HG03575 (cell line): ENCODE measurements around the gene GKN2.

Experiments used
- ATAC-seq: cut with Tn5 transposase; IDR thresholded peaks from one replicate; pipeline ENCODE4 v1.9.1; 2021; ENCODE audit not compliant: unreplicated experiment, insufficient number of reproducible peaks, low FRiP score; ENCODE audit errors: extremely low read depth

Gene GKN2

DNA sequence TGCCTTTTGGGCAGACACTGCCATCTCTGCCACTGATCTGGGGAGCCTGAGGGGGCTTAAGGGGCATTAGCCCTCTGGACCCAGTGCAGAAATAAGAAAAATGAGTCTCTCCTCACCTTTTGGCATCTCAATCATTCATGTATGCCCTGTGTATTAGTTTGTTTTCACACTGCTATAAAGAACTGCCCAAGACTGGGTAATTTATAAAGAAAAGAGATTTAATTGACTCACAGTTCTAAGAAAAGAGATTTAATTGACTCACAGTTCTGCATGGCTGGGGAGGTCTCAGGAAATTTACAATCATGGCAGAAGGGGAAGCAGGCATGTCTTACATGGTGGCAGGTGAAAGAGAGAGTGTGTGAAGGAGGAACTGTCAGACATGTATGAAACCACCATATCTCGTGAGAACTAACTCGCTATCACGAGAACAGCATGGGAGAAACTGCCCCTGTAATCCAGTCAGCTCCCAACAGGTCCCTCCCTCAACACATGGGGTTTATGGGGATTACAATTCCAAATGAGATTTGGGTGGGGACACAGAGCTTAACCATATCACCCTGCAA is 21.5 kb downstream of the GKN2 start:
- ATAC-seq, result no peak

GRCh38 chr2:68926796-68927195 is 25.9 kb downstream of the GKN2 start:
- ATAC-seq, result no peak

DNA sequence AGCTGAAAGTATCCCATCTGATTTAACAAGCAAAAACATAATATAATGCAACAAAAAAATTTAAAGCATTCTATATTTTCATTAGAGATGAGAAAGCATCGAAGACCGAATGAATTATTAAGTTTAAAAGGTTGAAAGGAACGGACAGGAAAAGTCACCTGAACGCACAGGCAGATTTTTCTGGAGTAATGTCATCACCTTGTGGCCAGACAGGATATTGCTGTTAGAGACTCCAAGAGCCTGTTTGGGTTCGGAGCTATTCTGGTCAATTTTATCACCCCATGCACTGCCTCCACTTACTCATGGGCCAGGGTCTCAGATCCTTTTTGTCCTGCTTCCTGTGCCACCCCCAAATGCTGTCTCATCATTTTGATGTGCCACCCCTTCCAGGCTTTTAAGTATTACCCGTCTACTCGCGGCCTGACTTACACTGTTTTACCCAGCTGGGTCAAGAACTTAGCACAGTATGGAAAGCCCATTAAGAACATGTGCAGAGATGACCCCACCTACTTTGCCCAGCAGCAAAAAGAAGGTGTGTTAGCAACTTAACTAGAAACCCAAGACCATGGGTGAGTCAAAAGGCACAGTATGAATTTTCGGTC is 27.3 kb downstream of the GKN2 start:
- no peak for ATAC-seq

GRCh38 chr2:68921646-68922045 is 31.0 kb downstream of the GKN2 start:
- no peak for ATAC-seq

DNA sequence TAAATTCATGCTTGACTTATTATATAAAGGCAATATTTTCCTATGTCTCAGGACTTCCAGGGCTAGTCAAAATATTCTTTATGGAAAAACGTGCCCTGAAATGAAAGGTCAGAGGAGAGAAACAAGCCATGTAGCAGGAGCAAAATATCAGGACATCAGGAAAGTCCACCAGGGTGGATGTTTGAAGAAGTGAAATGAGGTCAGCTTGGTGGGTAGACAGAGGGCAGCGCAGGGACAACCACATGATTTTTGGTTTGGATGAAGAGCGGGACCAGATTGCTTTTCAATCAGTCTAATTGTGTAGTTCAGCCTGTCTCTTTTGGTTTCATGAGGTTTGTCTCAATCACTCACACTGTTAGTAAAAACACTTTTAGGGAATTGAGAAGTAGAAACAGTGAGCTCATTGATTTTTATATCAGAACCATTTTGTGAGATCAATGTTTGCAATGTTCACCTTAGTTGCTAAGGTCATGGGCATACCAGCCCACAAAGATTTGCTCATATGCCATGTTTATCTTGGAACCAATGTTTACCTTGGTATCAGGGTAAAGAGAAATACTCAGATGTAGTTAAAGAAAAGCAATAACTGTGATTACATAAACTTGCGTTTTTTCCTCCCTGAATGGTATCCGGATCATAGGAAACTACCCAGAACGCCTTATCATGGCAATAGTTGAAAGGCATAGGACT is 32.1 kb downstream of the GKN2 start:
- ATAC-seq, result no peak

- no peak for ATAC-seq
These were observed 34.2 kb downstream of the GKN2 start for GRCh38 chr2:68918497-68918896.

GRCh38 chr2:68917034-68917718 is 35.5 kb downstream of the GKN2 start:
- ATAC-seq, result no peak

DNA sequence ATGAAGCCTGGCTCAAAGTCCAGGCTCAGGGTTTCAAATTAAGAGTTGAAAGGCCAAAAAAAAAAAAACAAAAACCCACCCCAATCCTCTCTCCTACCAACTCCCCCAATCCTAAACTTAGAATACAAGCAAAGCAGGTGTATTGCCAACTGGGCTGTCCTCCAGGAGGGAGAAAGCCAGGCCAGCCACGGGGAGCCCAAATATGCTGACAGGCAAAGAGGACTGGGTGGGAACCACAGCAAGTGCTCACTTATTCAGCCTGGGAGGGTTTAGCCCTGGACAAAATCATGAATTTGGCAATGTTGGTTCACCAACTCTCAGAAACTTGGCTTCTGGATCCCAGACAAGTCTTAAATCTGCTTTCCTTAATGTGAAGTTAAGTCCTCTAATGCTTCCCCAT is 36.5 kb downstream of the GKN2 start:
- no peak for ATAC-seq

DNA sequence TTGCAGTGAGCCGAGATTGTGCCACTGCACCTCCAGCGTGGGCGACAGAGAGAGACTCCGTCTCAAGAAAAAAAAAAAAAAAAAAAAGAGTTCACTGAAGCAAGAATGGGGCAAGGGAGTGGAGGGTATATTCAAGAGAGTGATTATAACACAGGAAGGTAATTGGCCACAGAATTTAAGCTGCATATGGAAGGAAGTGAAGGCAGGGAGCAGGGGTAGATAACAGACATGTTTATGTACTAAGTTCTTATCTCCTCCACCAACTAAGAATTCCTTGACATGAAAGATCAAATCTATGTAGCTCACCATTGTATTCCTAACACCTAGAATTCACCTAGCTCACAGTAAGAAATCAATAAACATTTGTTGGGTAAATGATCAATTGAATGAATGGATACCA is 37.3 kb downstream of the GKN2 start:
- no peak for ATAC-seq

DNA sequence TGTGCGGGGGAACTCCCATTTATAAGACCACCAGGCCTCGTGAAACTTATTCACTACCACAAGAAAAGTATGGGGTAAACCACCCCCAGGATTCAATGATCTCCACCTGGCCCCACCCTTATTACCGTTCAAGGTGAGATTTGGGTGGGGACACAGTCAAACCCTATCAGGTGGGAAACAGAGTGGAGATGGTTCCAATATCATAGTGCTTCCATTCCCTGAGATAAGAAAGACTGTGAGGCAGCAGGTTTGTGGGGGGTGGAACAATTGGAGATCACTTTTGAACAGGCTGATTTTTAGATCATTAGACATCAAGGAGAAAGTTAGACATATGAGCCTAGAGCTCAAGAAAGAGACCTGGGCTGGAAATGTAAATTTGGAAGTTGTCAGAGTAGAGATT is 39.3 kb downstream of the GKN2 start:
- ATAC-seq, result no peak

GRCh38 chr2:68912732-68913131 is 40.0 kb downstream of the GKN2 start:
- ATAC-seq, result no peak

DNA sequence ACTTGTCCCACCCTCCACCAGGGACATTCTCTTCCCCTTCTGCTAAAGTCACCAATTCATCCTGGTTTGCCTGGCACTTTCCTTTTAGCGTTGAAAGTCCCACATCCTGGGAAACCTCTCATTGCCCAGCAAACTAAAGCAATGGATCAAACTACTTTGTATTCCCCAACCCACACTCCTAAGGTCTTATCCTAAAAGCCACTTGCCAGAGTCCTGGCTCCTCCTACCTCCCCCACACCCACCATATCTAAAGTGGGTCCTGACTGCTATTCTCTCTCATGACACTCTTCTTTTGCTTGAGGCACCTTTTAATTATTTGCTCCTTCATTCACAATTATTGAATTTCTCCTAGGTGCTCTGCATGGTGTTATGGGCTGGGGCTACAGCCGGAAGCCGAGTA is 40.6 kb downstream of the GKN2 start:
- ATAC-seq, result no peak

DNA sequence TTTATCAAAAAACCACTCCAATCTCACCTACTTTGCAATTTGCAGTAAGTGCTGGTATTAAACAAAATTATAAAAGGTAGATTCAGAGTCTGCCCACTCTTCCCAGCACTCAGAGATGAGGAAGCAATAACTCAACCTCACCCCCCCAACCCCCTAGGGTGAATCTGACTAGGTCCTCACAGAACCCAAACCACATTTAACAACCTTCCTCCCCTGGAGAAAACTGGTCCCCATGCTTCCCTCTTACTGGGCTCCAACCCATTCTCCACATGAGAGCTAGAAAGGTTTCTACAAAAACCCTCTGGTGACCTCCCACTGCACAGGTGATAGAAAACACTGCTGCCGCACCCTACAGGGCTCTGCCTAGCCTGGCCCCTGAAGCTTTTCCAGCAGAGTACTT is 41.0 kb downstream of the GKN2 start:
- no peak for ATAC-seq

- ATAC-seq, result no peak
These were observed 41.4 kb downstream of the GKN2 start for GRCh38 chr2:68911246-68911645.

GRCh38 chr2:68909793-68910674 is 42.7 kb downstream of the GKN2 start:
- no peak for ATAC-seq

GRCh38 chr2:68908392-68908970 is 44.2 kb downstream of the GKN2 start:
- ATAC-seq, result peak; percentile 85

GRCh38 chr2:68907920-68908253 is 44.8 kb downstream of the GKN2 start:
- ATAC-seq, result no peak

- ATAC-seq, result no peak
These were observed 45.3 kb downstream of the GKN2 start for GRCh38 chr2:68907232-68907919.
